Astrocyte (in vitro differentiated cells and primary cell): Measurements from ENCODE around the gene LRRK2. TPM values are rescaled to one million over a fixed set of nuclear protein-coding genes. Genes with fewer than 3 reads are reported as not detected.

ENCODE experiments used
- DNase-seq: peaks from one replicate; pipeline ENCODE4 v3.0.0-alpha.2; 2010; ENCODE audit warnings: low read depth
- FAIRE-seq: peaks from 2 replicates; lab custom pipeline; 2011; peaks lifted over from hg19 to GRCh38; lab: Jason Lieb, UNC
- H2AFZ ChIP-seq: 2 replicates; pipeline ENCODE4 v1.6.0; 2012; ENCODE audit warnings: low read depth, low read length, inconsistent platforms
- H3K27ac ChIP-seq: 2 replicates; pipeline ENCODE4 v1.5.1; 2011; ENCODE audit warnings: low read depth, low read length, inconsistent platforms
- H3K27me3 ChIP-seq: 2 replicates; pipeline ENCODE4 v1.6.0; 2011; ENCODE audit warnings: low read length, inconsistent platforms; ENCODE audit not compliant: insufficient read depth
- H3K36me3 ChIP-seq: 2 replicates; pipeline ENCODE4 v1.5.1; 2011; ENCODE audit warnings: low read length, inconsistent platforms; ENCODE audit not compliant: insufficient read depth
- H3K4me1 ChIP-seq: 2 replicates; pipeline ENCODE4 v1.5.1; 2011; ENCODE audit warnings: low read length, inconsistent platforms; ENCODE audit not compliant: insufficient read depth
- H3K4me2 ChIP-seq: 2 replicates; pipeline ENCODE4 v1.6.0; 2012; ENCODE audit warnings: low read length, inconsistent platforms
- H3K4me3 ChIP-seq: 2 replicates; pipeline ENCODE4 v1.5.1; 2011; ENCODE audit warnings: low read depth, mild to moderate bottlenecking, low read length, inconsistent platforms; ENCODE audit not compliant: insufficient read depth
- H3K79me2 ChIP-seq: 2 replicates; pipeline ENCODE4 v1.6.0; 2012; ENCODE audit warnings: mild to moderate bottlenecking, low read length, inconsistent platforms; ENCODE audit not compliant: insufficient read depth
- H3K9ac ChIP-seq: 2 replicates; pipeline ENCODE4 v1.6.0; 2012; ENCODE audit warnings: mild to moderate bottlenecking, low read length, inconsistent platforms
- H3K9me3 ChIP-seq: 2 replicates; pipeline ENCODE4 v1.5.1; 2012; ENCODE audit warnings: low read depth, mild to moderate bottlenecking, low read length, inconsistent platforms; ENCODE audit not compliant: insufficient read depth
- H4K20me1 ChIP-seq: 2 replicates; pipeline ENCODE4 v1.6.0; 2012; ENCODE audit warnings: low read length, inconsistent platforms; ENCODE audit not compliant: insufficient read depth
- H3K27ac Mint-ChIP-seq: one replicate; pipeline ENCODE4 v1.8.0; 2021; ENCODE audit warnings: mild to moderate bottlenecking, mixed read lengths; ENCODE audit not compliant: unreplicated experiment
- H3K27me3 Mint-ChIP-seq: one replicate; pipeline ENCODE4 v1.8.0; 2021; ENCODE audit warnings: low read depth, mixed read lengths; ENCODE audit not compliant: unreplicated experiment
- H3K36me3 Mint-ChIP-seq: one replicate; pipeline ENCODE4 v1.8.0; 2021; ENCODE audit warnings: low read depth, mixed read lengths; ENCODE audit not compliant: unreplicated experiment
- H3K4me1 Mint-ChIP-seq: one replicate; pipeline ENCODE4 v1.8.0; 2021; ENCODE audit warnings: low read depth, mixed read lengths; ENCODE audit not compliant: unreplicated experiment
- H3K4me3 Mint-ChIP-seq: one replicate; pipeline ENCODE4 v1.8.0; 2021; ENCODE audit warnings: mild to moderate bottlenecking, moderate library complexity, mixed read lengths; ENCODE audit not compliant: unreplicated experiment
- H3K9me3 Mint-ChIP-seq: one replicate; pipeline ENCODE4 v1.8.0; 2021; ENCODE audit warnings: mild to moderate bottlenecking, mixed read lengths; ENCODE audit not compliant: unreplicated experiment
- EZH2 ChIP-seq: IDR thresholded peaks from 2 replicates; pipeline ENCODE4 v1.6.1; 2012; ENCODE audit warnings: mild to moderate bottlenecking, low read length, inconsistent platforms; ENCODE audit not compliant: insufficient read depth
- total RNA-seq: library from RNA; stranded (reverse); gene quantifications from 2 replicates; pipeline ENCODE4 v1.2.1, GENCODE V29; 2021
- TF ChIP-seq, protein P1 (sequence below): IDR thresholded peaks from 2 replicates; pipeline ENCODE4 v1.5.1; 2011; ENCODE audit warnings: low read depth, mild to moderate bottlenecking, inconsistent platforms, low read length, moderate library complexity; ENCODE audit not compliant: insufficient read depth

LRRK2 gene
- total RNA-seq, 1 donor from 2014 or later: 0.02 TPM

DNA sequence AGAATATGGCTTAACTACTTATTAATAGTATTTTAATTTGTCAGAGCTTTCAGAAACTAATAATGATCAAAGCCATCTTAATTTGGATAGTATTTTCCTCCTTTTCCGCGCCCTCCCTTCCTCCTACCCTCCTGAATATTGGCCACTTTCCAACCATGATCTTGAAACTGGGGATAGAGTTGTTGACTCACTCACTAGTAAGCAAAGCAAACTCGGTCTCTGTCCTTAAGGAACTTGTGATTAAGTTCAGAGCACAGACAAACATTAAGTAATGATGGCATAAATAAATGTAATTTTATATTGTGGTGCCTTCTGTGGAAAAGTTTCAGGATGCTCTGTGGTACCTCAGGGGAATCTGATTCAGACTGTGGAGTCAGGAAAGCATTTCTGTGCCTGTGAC is 75.7 kb downstream of the LRRK2 start:
- H3K4me1 ChIP-seq: no peaks in the 10 kb centered on the region
- H3K27me3 ChIP-seq: no peaks in the 10 kb centered on the region
- H4K20me1 ChIP-seq: no peaks in the 10 kb centered on the region
- DNase-seq (no peak), FAIRE-seq (no peak)
- Mint-ChIP-seq H3K4me3 (no peak overlapping the region), H3K27ac (no peak overlapping the region), H3K9me3 (no peaks in the 10 kb centered on the region), H3K27me3 (no peaks in the 10 kb centered on the region), H3K36me3 (no peaks in the 10 kb centered on the region), H3K4me1 (no peaks in the 10 kb centered on the region)
- no peaks in the 10 kb centered on the region for H3K9me3 ChIP-seq
- no peak overlapping the region for H3K27ac ChIP-seq
- no peaks in the 10 kb centered on the region for H3K79me2 ChIP-seq
- H2AFZ ChIP-seq: no peak overlapping the region
- no peak overlapping the region for H3K4me2 ChIP-seq
- TF ChIP-seq, protein P1, sequence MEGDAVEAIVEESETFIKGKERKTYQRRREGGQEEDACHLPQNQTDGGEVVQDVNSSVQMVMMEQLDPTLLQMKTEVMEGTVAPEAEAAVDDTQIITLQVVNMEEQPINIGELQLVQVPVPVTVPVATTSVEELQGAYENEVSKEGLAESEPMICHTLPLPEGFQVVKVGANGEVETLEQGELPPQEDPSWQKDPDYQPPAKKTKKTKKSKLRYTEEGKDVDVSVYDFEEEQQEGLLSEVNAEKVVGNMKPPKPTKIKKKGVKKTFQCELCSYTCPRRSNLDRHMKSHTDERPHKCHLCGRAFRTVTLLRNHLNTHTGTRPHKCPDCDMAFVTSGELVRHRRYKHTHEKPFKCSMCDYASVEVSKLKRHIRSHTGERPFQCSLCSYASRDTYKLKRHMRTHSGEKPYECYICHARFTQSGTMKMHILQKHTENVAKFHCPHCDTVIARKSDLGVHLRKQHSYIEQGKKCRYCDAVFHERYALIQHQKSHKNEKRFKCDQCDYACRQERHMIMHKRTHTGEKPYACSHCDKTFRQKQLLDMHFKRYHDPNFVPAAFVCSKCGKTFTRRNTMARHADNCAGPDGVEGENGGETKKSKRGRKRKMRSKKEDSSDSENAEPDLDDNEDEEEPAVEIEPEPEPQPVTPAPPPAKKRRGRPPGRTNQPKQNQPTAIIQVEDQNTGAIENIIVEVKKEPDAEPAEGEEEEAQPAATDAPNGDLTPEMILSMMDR: no peak
- TF ChIP-seq EZH2: no peak
- H3K36me3 ChIP-seq: no peaks in the 10 kb centered on the region
- no peak overlapping the region for H3K9ac ChIP-seq
- no peak overlapping the region for H3K4me3 ChIP-seq

DNA sequence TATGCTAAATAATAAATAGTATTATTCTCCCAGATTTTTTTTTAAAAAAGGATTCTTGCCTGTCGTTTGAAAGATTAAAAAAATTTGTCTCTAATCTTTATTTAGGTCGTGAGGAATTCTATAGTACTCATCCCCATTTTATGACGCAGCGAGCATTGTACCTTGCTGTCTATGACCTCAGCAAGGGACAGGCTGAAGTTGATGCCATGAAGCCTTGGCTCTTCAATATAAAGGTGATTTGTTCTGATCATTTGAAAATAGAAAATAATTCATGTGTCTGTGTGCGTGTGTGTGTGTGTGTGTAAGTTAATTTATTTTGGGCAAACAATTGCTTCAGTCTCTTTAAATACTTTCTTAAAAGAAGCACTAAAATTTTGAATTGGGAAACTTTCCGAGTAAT is 84.2 kb downstream of the LRRK2 start:
- Histone ChIP-seq H2AFZ (no peak overlapping the region), H4K20me1 (no peaks in the 10 kb centered on the region), H3K4me2 (no peak overlapping the region), H3K27ac (no peak overlapping the region), H3K4me3 (no peak overlapping the region), H3K79me2 (no peaks in the 10 kb centered on the region), H3K27me3 (no peaks in the 10 kb centered on the region), H3K9ac (no peak overlapping the region), H3K36me3 (no peaks in the 10 kb centered on the region), H3K4me1 (no peaks in the 10 kb centered on the region), H3K9me3 (no peaks in the 10 kb centered on the region)
- FAIRE-seq (no peak), DNase-seq (no peak)
- no peak for TF ChIP-seq EZH2
- TF ChIP-seq, protein P1: no peak
- no peaks in the 10 kb centered on the region for H3K27me3 Mint-ChIP-seq
- no peaks in the 10 kb centered on the region for H3K36me3 Mint-ChIP-seq
- H3K9me3 Mint-ChIP-seq: no peaks in the 10 kb centered on the region
- H3K4me3 Mint-ChIP-seq: no peak overlapping the region
- no peaks in the 10 kb centered on the region for H3K4me1 Mint-ChIP-seq
- no peak overlapping the region for H3K27ac Mint-ChIP-seq

DNA sequence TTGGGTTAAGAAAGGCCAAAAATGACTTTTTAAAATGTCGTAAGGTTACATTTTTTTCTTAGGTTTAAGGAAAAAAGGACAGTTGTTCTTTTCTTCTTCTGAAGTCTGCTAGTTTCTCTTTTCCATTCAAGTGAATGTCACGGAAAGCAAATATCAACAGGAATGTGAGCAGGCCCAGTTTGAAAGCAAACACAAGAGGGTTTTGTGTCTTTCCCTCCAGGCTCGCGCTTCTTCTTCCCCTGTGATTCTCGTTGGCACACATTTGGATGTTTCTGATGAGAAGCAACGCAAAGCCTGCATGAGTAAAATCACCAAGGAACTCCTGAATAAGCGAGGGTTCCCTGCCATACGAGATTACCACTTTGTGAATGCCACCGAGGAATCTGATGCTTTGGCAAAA is 85.4 kb downstream of the LRRK2 start:
- Mint-ChIP-seq H3K4me3 (no peak overlapping the region), H3K4me1 (no peaks in the 10 kb centered on the region), H3K27ac (no peak overlapping the region), H3K36me3 (no peaks in the 10 kb centered on the region), H3K9me3 (no peaks in the 10 kb centered on the region), H3K27me3 (no peaks in the 10 kb centered on the region)
- Histone ChIP-seq H3K4me3 (no peak overlapping the region), H3K4me1 (no peaks in the 10 kb centered on the region), H3K36me3 (no peaks in the 10 kb centered on the region), H3K4me2 (no peak overlapping the region), H3K27me3 (no peaks in the 10 kb centered on the region), H2AFZ (no peak overlapping the region), H3K9me3 (no peaks in the 10 kb centered on the region), H3K79me2 (no peaks in the 10 kb centered on the region), H3K27ac (no peak overlapping the region), H3K9ac (no peak overlapping the region), H4K20me1 (no peaks in the 10 kb centered on the region)
- no peak for DNase-seq
- TF ChIP-seq EZH2: no peak
- TF ChIP-seq, protein P1: no peak
- no peak for FAIRE-seq
